Esophagus muscularis mucosa (tissue), 4 donors: ENCODE results near the gene EAF2.

Experiments used
- EP300 ChIP-seq: sonication (generic); formaldehyde crosslinking; IDR thresholded peaks from one replicate; pipeline ENCODE4 v1.6.1; 2017; ENCODE audit warnings: antibody characterized with exemption
- POLR2A ChIP-seq: fragments of 450-650 bp; IDR thresholded peaks from one replicate; pipeline ENCODE4 v1.6.1; 2017; ENCODE audit warnings: antibody characterized with exemption, moderate library complexity, mild to moderate bottlenecking, low read depth
- POLR2AphosphoS5 ChIP-seq, 2 donors: sonication (generic); formaldehyde crosslinking; IDR thresholded peaks; one replicate each; pipeline ENCODE4 v1.6.1; 2017; ENCODE audit warnings: antibody characterized with exemption in 2 of 2
- TF ChIP-seq, protein P1 (sequence below), 3 experiments: fragments of 200-600 bp in 2 of 3; fragments of 450-650 bp in 1 of 3; sonication (generic) in 2 of 3; IDR thresholded peaks; one replicate each; pipeline ENCODE4 v1.5.1; 2017 to 2019; ENCODE audit warnings: antibody characterized with exemption in 3 of 3, mild to moderate bottlenecking in 2 of 3, moderate library complexity in 1 of 3

DNA sequence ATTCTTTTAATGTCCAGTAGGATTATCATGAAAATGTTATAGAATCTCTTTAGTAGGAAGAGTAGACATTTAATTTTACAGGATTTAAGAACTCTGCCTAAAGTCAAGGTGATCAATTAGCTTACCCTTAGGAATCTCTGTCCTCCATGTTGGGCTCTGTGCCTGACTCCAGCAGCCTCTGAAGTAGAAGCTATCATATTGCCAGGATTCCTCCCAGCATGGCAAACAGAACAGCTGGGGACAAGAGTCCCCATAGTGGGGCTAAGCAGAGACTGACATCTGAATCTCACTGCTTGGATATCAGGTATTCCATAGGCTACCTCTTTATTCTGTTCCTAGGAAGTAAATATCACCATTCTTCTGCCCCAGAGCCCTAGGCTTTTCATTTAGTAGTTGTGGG lies 60.7 kb downstream of the EAF2 start:
- TF ChIP-seq POLR2AphosphoS5 (IDR thresholded peaks at IDR 0.05) (no peak), POLR2A (no peak), EP300 (no peak)
- TF ChIP-seq, protein P1, sequence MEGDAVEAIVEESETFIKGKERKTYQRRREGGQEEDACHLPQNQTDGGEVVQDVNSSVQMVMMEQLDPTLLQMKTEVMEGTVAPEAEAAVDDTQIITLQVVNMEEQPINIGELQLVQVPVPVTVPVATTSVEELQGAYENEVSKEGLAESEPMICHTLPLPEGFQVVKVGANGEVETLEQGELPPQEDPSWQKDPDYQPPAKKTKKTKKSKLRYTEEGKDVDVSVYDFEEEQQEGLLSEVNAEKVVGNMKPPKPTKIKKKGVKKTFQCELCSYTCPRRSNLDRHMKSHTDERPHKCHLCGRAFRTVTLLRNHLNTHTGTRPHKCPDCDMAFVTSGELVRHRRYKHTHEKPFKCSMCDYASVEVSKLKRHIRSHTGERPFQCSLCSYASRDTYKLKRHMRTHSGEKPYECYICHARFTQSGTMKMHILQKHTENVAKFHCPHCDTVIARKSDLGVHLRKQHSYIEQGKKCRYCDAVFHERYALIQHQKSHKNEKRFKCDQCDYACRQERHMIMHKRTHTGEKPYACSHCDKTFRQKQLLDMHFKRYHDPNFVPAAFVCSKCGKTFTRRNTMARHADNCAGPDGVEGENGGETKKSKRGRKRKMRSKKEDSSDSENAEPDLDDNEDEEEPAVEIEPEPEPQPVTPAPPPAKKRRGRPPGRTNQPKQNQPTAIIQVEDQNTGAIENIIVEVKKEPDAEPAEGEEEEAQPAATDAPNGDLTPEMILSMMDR (IDR thresholded peaks at IDR 0.05): no peak
